Measurements from ENCODE around the gene IFITM2.
"Not testable (repeated sequence)": the region's sequence is repeated elsewhere in the genome, so short reads cannot be mapped to it uniquely, and the experiment has no call there.

DNA sequence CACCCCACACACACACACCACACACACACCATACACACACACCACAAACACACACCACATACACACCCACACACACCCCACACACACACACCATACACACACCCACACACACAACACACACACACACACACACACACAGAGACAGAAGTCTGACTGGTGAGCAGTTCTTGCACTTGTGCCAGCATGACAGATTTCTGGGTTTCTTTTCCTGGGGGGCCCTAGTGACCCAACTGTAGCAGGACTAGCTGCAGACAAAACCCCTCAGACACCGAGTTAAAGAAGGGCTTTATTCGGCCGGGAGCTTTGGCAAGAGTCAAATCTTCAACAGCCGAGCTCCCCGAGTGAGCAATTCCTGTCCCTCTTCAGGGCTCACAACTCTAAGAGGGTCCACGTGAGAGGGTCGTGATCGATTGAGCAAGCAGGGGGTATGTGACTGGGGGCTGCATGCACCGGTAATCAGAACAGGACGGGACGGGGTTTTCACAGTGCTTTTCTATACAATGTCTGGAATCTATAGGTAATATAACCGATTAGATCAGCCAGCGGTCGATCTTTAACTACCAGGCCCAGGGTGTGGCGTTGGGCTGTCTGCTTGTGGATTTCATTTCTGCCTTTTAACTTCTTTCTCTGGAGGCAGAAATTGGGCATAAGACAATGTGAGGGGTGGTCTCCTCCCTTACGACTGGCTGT, 42.6 kb downstream of the IFITM2 start:
- not testable (repeated sequence) for TF ChIP-seq CTCF (IDR thresholded peaks at IDR 0.05; ENCODE audit: low read depth, low read length); EZH2phosphoT487 (IDR thresholded peaks at IDR 0.05; ENCODE audit: low read depth)
